Gastroesophageal sphincter (tissue), 4 donors: ENCODE results near the gene PCDHGA10. TPM values are rescaled to one million over a fixed set of nuclear protein-coding genes. Genes with fewer than 3 reads are reported as not detected.
"Not testable (repeated sequence)": the region's sequence is repeated elsewhere in the genome, so short reads cannot be mapped to it uniquely, and the experiment has no call there.

Experiments
- ATAC-seq: fragments of 150-250 bp; one replicate; pipeline ENCODE4 v1.9.1; 2016; ENCODE audit warnings: mild to moderate bottlenecking, moderate library complexity
- H3K27ac ChIP-seq, 4 donors: fragments of 200-600 bp; sonication (generic) in 3 of 4; 1 replicate in 3 of 4; 2 replicates in 1 of 4; pipeline ENCODE4 v1.5.1; 2016 to 2019
- H3K27me3 ChIP-seq: fragments of 200-600 bp; sonication (generic); one replicate; pipeline ENCODE4 v1.5.1; 2019
- H3K36me3 ChIP-seq, 2 donors: fragments of 200-600 bp; sonication (generic); one replicate each; pipeline ENCODE4 v1.5.1; 2019; ENCODE audit warnings: control low read depth in 1 of 2
- H3K4me1 ChIP-seq, 3 donors: fragments of 200-600 bp; sonication (generic); 1 replicate in 2 of 3; 2 replicates in 1 of 3; pipeline ENCODE4 v1.5.1; 2016 to 2019; ENCODE audit warnings: control low read depth in 2 of 3
- H3K4me3 ChIP-seq, 2 donors: fragments of 200-600 bp; sonication (generic); one replicate each; pipeline ENCODE4 v1.5.1; 2019; ENCODE audit warnings: mild to moderate bottlenecking in 1 of 2, moderate library complexity in 1 of 2
- H3K9me3 ChIP-seq, 3 donors: fragments of 200-600 bp; sonication (generic); one replicate each; pipeline ENCODE4 v1.5.1; 2017 to 2019; ENCODE audit warnings: control low read depth in 2 of 3
- EP300 ChIP-seq: sonication (generic); formaldehyde crosslinking; IDR thresholded peaks from one replicate; pipeline ENCODE4 v1.6.1; 2017; ENCODE audit warnings: antibody characterized with exemption, mild to moderate bottlenecking
- POLR2A ChIP-seq, 2 donors: fragments of 450-650 bp; IDR thresholded peaks; one replicate each; pipeline ENCODE4 v1.6.1; 2017; ENCODE audit warnings: antibody characterized with exemption in 2 of 2, mild to moderate bottlenecking in 2 of 2, moderate library complexity in 1 of 2
- POLR2AphosphoS5 ChIP-seq: sonication (generic); formaldehyde crosslinking; IDR thresholded peaks from one replicate; pipeline ENCODE4 v1.6.1; 2017; ENCODE audit warnings: antibody characterized with exemption
- WGBS, 2 donors: methylation state at CpG; one replicate each; pipeline ENCODE4 v1.1.5; 2018; ENCODE audit warnings: low coverage in 1 of 2; 5-methylcytosine and 5-hydroxymethylcytosine counted together
- total RNA-seq, 4 donors: library from RNA; depleted of rRNA; stranded (reverse); fragments of >200 nt; gene quantifications; one replicate each; pipeline ENCODE4 v1.1.0, GENCODE V29; 2016
- TF ChIP-seq, protein P1 (sequence below), 4 experiments: fragments of 200-600 bp in 2 of 4; fragments of 450-650 bp in 2 of 4; sonication (generic) in 1 of 4; IDR thresholded peaks; one replicate each; pipeline ENCODE4 v1.5.1; 2017 to 2019; ENCODE audit warnings: antibody characterized with exemption in 4 of 4, mild to moderate bottlenecking in 2 of 4, moderate library complexity in 2 of 4

Gene PCDHGA10
- total RNA-seq, 4 donors from 2014 or later = 2.9 to 8.2 (median 4.7) TPM

- peak within 1 kb of the TSS in 1 of 2 donors; percentile 35 for H3K4me3 ChIP-seq
- 5 to 12% methylated on average over 9 to 10 of the region's 43 CpGs for WGBS, 2 donors
- H3K27me3 ChIP-seq, ATAC-seq, H3K4me1 ChIP-seq, H3K27ac ChIP-seq, H3K36me3 ChIP-seq: not testable (repeated sequence)
- TF ChIP-seq, protein P1, sequence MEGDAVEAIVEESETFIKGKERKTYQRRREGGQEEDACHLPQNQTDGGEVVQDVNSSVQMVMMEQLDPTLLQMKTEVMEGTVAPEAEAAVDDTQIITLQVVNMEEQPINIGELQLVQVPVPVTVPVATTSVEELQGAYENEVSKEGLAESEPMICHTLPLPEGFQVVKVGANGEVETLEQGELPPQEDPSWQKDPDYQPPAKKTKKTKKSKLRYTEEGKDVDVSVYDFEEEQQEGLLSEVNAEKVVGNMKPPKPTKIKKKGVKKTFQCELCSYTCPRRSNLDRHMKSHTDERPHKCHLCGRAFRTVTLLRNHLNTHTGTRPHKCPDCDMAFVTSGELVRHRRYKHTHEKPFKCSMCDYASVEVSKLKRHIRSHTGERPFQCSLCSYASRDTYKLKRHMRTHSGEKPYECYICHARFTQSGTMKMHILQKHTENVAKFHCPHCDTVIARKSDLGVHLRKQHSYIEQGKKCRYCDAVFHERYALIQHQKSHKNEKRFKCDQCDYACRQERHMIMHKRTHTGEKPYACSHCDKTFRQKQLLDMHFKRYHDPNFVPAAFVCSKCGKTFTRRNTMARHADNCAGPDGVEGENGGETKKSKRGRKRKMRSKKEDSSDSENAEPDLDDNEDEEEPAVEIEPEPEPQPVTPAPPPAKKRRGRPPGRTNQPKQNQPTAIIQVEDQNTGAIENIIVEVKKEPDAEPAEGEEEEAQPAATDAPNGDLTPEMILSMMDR (IDR thresholded peaks at IDR 0.05) = peak in 2 of 4 experiments; percentile 35 to 52
- peaks cover 3 to 96% (median 7%) of the 10 kb centered on the region in 3 donors for H3K9me3 ChIP-seq
Measured at GRCh38 chr5:141397756-141398551, 14.8 kb upstream of the PCDHGA10 start, which contains the start of gene PCDHGB5. TSS of gene PCDHGB5 (plus strand) at chr5:141397947. CDS start at chr5:141398128, 181 bp downstream.

DNA sequence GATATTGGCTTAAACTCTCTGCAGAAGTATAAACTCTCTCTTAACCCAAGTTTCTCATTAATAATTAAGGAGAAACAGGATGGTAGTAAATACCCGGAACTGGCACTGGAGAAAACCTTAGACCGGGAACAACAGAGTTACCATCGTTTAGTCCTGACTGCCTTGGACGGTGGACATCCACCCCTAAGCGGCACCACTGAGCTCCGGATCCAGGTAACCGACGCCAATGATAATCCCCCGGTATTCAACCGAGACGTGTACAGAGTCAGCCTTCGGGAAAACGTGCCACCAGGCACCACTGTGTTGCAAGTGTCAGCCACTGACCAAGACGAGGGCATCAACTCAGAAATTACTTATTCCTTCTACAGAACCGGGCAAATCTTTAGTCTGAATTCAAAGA, 14.2 kb upstream of the PCDHGA10 start:
- WGBS, 2 donors = 20 to 23% methylated on average over 9 to 12 of the region's 15 CpGs
- H3K4me3 ChIP-seq = no peak overlapping the region
- peaks cover 0 to 5% of the 10 kb centered on the region in 2 donors for H3K36me3 ChIP-seq
- peaks cover 3 to 96% (median 6%) of the 10 kb centered on the region in 3 donors for H3K9me3 ChIP-seq
- H3K4me1 ChIP-seq = peaks cover 0 to 4% (median 0%) of the 10 kb centered on the region in 3 donors
- no peak overlapping the region for H3K27ac ChIP-seq
- no peak for ATAC-seq
- TF ChIP-seq, protein P1 (IDR thresholded peaks at IDR 0.05) = no peak
- TF ChIP-seq POLR2A (IDR thresholded peaks at IDR 0.05) (no peak), EP300 (no peak), POLR2AphosphoS5 (no peak)
- peaks cover 8% of the 10 kb centered on the region for H3K27me3 ChIP-seq

- no peak for TF ChIP-seq POLR2AphosphoS5
- TF ChIP-seq, protein P1 (IDR thresholded peaks at IDR 0.05) = no peak
- no peak for TF ChIP-seq POLR2A (IDR thresholded peaks at IDR 0.05)
- TF ChIP-seq EP300 = no peak
- Histone ChIP-seq H3K4me1 (peaks cover 0 to 4% (median 0%) of the 10 kb centered on the region in 3 donors), H3K36me3 (peaks cover 0 to 10% of the 10 kb centered on the region in 2 donors), H3K27ac (no peak overlapping the region), H3K4me3 (no peak overlapping the region), H3K9me3 (peaks cover 3 to 96% (median 9%) of the 10 kb centered on the region in 3 donors), H3K27me3 (peaks cover 8% of the 10 kb centered on the region)
- no peak for ATAC-seq
- WGBS, 2 donors = 40% methylated on average over 3 of the region's 61 CpGs; no CpG with 5 or more reads in 1 of the 2 donors
Measured at GRCh38 chr5:141399555-141400258, 13.1 kb upstream of the PCDHGA10 start.

DNA sequence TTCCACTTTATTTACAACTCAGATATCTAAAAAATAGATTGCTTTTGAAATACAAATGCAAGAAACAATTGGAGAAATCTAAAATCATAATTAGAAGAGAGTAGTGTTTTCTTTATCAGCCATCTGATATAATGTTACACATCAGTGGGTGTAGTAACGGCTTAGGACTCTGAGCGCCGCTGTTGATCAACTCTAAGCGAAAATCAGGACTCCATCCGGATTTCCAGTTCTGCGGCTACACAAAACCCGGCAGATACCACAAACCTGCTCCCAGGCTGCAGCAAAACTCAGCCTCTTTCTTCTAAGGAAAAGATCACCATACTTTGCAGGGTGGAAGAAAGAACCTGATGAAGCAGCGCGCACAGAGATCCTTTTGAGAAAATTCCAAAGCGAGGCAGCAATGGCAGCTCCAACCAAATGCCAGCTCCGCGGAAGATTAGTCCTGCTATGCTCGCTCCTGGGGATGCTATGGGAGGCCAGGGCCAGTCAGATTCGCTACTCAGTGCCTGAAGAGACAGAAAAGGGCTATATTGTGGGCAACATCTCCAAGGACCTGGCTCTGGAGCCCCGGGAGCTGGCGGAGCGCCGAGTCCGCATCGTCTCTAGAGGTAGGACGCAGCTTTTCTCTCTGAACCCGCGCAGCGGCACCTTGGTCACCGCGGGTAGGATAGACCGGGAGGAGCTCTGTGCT, 10.1 kb upstream of the PCDHGA10 start, which contains the start of gene PCDHGA9:
Gene PCDHGA9 (plus strand): TSS at position 226 of the 691 bp plus-strand sequence. CDS start 175 bp downstream, at position 401.
- peaks cover 3 to 95% (median 15%) of the 10 kb centered on the region in 3 donors for H3K9me3 ChIP-seq
- no peak for ATAC-seq
- peaks cover 8% of the 10 kb centered on the region for H3K27me3 ChIP-seq
- H3K27ac ChIP-seq = no peak within 1 kb of the TSS
- no peak for TF ChIP-seq POLR2AphosphoS5
- no peak for TF ChIP-seq EP300
- TF ChIP-seq POLR2A (IDR thresholded peaks at IDR 0.05) = no peak
- TF ChIP-seq, protein P1 (IDR thresholded peaks at IDR 0.05) = peak in 1 of 4 experiments; percentile 23
- H3K36me3 ChIP-seq = peaks cover 0 to 17% of the 10 kb centered on the region in 2 donors
- H3K4me3 ChIP-seq = peak within 1 kb of the TSS; percentile 8 to 34
- peaks cover 0 to 4% (median 0%) of the 10 kb centered on the region in 3 donors for H3K4me1 ChIP-seq
- WGBS, 2 donors = 13 to 14% methylated on average over 16 to 20 of the region's 27 CpGs
